ENCODE results near the gene HNRNPR. TPM values are rescaled to one million over a fixed set of nuclear protein-coding genes. Genes with fewer than 3 reads are reported as not detected.
A peak's percentile ranks its signal among the peaks of the same experiment; 100 is the strongest.
"Not testable (repeated sequence)": the region's sequence is repeated elsewhere in the genome, so short reads cannot be mapped to it uniquely, and the experiment has no call there.

The HNRNPR gene
- 149 and 159 TPM in 2 replicates for total RNA-seq (2014; rRNA removed; shearing (Covaris generic); ENCODE audit: low replicate concordance)

DNA sequence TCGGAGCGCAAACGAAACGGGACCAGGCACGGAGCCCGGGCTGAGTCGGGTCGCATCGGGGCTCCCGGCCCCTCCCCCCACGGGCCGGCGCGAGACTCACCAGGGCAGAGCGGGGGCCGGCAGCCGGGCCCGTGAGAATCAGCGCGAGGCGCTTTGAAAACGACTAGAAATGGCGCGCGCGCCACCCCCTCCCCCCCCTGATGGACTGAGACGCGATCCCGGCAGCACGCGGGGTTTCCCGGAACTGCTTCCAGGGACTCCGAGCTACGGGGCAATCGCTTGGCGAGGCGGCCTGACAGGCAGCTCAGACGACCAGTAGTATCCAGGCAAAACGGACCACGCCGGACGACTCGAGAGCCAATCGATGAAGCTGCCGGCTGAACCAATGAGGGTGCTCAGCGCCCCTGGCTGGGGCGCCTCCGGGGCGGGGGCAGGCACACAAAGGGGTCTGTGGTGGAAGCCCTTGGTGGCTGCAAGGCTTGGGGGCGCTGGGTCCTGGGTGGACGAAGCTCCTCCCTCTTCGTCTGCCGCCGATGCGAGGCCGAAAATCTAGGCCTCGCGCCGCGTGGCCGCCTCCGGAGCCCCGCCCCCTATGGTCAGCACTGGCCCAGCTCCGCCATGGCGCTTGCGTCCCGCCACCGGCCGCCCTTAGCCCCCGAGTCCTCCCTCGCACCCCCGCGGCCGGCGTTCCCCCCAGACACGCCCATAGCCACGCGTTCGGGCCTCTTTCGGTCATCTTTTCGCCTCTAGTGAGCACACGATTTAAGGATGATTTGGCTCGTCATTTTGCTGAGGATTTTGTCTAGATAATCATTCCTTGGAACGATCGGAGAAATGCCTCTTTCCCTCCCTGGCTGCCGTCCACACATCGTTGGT lies at the start of gene HNRNPR:
TSS of gene HNRNPR (minus strand) at position 174 of the 876 bp plus-strand sequence. CDS start 3,276 bp downstream, outside the sequence.
- peak; percentile 100 for DNase-seq

DNA sequence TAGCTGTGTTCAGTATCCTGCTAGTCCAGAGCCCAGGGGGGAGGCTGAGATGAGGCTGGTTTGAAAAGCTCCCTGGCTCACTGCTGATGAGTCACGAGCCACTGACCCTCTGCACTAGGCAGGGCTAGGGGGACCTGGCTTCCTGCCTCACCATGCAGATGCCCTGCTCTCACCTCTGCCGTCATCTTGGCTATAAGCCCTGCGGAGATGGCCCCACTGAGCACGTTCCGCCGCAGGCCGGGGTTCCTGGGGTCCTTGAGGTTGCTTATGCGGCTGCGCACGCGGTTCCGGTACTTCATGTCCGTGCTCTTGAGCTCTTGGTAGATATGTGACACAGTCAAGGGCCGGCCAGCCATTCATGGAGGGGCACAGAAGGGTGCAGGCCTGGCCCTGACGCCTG lies 49.6 kb upstream of the HNRNPR start:
- Histone ChIP-seq H3K4me3 (no peak overlapping the region), H3K27me3 (no peaks in the 10 kb centered on the region), H3K9me3 (no peaks in the 10 kb centered on the region), H3K36me3 (no peaks in the 10 kb centered on the region)
- DNase-seq, result peak; percentile 84

More for the DNA sequence above, at the start of gene HNRNPR:
- Histone ChIP-seq H3K36me3 (peaks cover 21% of the 10 kb centered on the region), H3K4me3 (peak within 1 kb of the TSS; percentile 74), H3K27me3 (no peaks in the 10 kb centered on the region), H3K9me3 (no peaks in the 10 kb centered on the region)

DNA sequence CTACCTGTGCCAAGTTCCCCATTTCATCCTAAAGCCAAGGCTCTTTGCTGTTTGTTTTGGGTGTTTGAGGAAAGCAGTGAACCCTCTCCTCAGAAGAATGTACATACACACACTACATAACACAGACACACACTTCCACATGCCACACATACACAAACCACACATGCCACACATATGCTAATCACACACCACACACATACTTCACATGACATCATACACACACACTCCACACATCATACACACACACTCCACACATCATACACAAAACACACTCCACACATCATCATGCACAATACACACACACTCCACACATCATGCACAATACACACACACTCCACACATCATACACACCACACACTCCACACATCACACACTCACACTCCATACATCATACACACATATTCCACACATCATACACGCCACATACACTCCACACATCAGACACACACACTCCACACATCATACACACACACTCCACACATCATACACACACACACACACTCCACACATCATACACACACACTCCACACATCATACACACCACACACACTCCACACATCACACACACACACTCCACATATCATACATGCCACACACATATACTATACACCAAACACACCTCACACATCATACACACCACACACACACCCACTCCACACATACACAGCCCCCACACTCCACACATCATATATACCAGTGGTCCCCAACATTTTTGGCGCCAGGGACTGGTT lies 48.2 kb upstream of the HNRNPR start:
- no peak for DNase-seq
- H3K36me3 ChIP-seq, result no peaks in the 10 kb centered on the region
- H3K27me3 ChIP-seq, result no peaks in the 10 kb centered on the region
- no peaks in the 10 kb centered on the region for H3K9me3 ChIP-seq
- H3K4me3 ChIP-seq, result no peak overlapping the region

DNA sequence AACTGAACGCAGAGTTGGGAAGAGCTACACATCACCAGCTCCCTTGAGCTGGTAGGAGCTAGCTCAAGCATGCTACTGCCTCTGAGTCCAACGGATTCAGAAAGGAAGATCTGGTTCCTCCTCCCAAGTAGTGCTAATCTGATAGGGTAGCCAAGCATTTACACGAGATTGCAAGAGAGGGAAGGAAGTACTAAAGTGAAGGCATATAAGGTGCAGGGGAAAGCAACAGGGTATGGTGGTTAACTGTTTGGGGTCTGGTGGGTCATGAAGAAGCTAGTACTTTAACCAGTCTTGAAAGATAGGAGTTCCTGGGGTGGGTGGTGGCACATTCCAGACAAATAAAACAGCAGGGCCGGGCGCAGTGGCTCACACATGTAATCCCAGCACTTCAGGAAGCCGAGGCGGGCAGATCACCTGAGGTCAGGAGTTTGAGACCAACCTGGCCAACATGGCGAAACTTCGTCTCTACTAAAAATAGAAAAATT lies 45.8 kb upstream of the HNRNPR start:
- Histone ChIP-seq H3K27me3 (no peaks in the 10 kb centered on the region), H3K4me3 (no peak overlapping the region), H3K36me3 (no peaks in the 10 kb centered on the region), H3K9me3 (no peaks in the 10 kb centered on the region)
- no peak for DNase-seq

DNA sequence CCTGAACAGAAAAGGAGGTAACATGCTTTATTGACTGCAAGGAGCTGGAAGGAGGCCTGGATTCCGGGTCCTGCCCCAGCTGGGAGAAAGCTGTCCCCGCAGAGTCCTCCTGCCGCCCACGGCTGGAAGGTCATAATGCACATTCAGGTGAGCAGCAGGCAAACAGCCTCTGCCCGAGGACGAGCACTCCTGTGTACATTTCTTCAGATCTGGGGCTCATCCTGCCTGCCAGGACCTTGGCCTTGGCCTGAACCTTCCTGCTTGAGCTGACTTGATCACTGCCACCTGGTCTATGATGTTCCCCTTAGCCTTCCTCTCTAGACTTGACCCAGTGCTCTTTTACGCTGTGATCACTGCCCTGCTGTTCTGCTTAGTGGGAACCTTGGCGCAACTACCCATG lies 43.4 kb upstream of the HNRNPR start:
- DNase-seq, result no peak
- H3K9me3 ChIP-seq, result no peaks in the 10 kb centered on the region
- no peaks in the 10 kb centered on the region for H3K27me3 ChIP-seq
- no peak overlapping the region for H3K4me3 ChIP-seq
- H3K36me3 ChIP-seq, result no peaks in the 10 kb centered on the region

DNA sequence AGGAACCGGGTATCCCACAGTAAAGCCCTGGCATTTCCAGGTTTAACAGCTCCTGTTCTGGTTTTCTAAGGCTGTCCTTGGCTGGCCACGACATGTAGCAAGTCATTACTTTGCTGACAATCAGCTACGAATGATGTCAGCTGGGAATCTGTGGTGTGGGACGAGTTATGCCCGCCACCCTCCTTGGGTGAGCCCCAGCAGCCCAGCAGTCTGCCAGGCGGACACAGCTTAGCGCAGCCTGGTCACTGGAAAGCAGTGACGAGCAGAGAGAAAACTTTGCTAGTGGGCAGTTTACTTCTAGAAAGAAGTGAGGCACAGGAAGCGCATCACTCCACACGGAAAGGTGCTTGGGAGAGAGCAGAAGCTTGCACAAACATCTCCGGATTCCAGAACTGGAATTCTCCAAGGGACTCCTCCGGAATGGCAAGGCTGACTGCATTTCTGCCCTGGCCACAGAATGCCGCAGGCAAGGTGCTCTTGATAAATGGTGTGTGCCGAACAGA lies 41.1 kb upstream of the HNRNPR start:
- H3K4me3 ChIP-seq, result no peak overlapping the region
- DNase-seq, result no peak
- no peaks in the 10 kb centered on the region for H3K27me3 ChIP-seq

DNA sequence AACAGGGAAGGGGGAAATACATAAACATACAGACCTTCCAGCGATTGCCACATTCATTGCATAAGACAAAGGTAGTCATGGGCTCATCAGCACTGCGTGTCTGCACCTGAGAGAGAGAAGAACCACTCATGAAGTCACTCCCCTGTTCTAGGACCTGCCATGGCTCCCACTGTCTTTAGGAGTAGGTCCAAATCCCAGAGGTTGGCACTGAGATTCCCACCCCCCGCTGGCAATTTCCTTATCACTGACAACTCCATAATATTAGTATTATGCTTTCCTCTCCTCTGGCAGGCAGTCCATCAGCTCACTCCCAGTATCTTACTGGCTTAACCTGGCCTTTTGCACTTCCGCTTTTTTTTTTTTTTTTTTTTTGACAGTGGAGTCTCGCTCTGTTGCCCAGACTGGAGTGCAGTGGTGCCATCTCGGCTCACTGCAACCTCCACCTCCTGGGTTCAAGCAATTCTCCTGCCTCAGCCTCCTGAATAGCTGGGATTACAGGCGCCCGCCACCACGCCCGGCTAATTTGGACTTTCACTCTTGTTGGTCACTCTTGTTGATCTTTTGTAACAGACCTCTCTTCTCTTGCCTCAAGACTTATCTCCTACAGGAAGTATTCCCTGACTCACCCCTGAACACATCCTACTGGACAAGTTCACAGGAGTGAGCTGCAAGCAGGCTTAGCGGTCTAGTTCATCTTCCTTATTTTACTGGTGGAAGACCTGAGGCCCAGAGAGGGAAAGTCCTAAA lies 40.4 kb upstream of the HNRNPR start:
- no peaks in the 10 kb centered on the region for H3K36me3 ChIP-seq
- no peaks in the 10 kb centered on the region for H3K9me3 ChIP-seq
- no peak overlapping the region for H3K4me3 ChIP-seq
- DNase-seq, result peak; percentile 27
- no peaks in the 10 kb centered on the region for H3K27me3 ChIP-seq

More for the DNA sequence above, 41.1 kb upstream of the HNRNPR start:
- H3K9me3 ChIP-seq, result no peaks in the 10 kb centered on the region
- no peaks in the 10 kb centered on the region for H3K36me3 ChIP-seq

DNA sequence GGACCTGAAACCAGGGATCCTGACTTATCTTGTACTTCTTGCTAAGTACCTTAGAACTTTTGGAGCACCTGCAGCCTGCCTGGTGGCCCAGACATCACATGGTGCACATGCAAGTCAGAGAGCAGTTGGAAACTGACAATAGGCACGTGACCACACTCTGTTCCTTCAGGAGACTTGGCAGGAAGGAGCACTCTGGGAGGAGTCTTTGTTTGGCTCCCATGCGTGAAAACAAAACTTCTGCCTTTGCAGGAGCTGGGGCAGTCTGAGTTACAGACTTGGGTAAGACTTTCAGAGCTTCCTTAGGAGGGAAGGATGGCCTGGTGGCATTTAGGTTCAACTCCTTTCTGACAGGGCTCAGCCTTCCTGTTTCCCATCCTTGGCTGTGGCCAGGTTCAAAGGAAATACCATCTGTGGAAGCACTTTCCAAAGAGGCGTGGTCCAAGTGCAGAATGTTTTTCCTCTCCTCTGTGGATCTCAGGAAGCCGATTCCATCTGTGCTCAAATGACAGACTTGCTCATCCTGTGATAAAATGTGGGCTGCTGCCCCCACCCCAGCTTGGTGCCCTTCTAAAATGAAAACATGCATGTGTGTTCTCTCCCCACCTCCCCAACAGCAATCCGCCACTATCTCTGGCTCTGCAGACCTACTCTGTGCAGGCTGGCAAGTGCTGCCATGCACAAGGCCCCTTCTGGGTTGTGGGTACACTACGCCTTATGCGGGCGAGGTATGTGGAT lies 39.7 kb upstream of the HNRNPR start:
- peak; percentile 14 for DNase-seq
- H3K9me3 ChIP-seq, result no peaks in the 10 kb centered on the region
- no peak overlapping the region for H3K4me3 ChIP-seq
- H3K36me3 ChIP-seq, result no peaks in the 10 kb centered on the region
- H3K27me3 ChIP-seq, result no peaks in the 10 kb centered on the region

DNA sequence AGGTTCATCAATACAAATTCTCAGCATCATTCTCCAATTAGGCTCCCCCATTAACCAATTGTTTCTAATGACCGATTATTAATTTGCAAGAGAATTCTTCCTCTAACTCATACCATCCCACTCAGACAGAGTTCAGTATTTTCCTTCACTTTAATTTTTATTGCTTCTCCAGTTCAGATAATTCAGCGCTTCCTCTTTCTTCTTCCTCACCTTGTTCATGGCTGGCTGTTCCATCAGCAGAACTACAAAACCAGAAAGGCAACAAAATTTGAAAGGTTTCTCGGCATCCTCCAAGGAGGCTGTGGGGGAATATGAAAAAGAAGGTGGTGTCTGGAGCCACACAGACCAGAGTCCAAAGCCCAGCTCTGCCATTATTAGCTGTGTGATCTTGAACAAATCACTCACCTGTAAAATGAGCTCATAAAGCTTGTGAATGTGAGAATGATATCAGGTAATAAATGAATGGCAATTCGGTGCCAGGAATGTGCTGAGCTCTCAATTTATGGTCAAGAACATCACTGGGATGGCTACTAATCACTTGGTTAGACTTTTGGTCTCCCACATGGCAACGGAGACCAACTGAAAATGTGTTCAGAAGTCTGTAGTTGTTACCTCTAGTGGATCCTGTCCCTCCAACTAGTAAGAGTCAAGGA lies 37.3 kb upstream of the HNRNPR start:
- DNase-seq, result no peak
- Histone ChIP-seq H3K4me3 (no peak overlapping the region), H3K9me3 (no peaks in the 10 kb centered on the region), H3K36me3 (no peaks in the 10 kb centered on the region), H3K27me3 (no peaks in the 10 kb centered on the region)

DNA sequence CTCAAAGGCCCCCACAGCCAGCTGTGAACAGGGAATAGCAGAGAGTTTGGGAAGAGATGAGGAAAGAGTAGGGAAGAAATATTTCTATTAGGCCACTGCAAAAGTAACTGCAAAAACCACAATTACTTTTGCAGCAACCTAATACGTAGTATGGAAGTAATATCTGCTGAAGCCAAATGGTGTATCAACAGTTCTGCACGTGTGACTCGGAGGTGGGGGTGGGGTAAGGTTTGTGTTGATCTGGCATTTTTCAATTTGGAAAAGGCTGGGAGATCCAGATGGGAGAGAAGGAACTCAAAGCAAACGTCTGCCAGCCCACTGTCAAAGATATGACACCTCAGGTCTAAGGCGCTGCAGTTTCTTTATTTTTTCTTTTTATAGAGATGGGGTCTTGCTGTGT lies 36.6 kb upstream of the HNRNPR start:
- Histone ChIP-seq H3K27me3 (no peaks in the 10 kb centered on the region), H3K9me3 (no peaks in the 10 kb centered on the region), H3K36me3 (no peaks in the 10 kb centered on the region), H3K4me3 (no peak overlapping the region)
- DNase-seq, result no peak

DNA sequence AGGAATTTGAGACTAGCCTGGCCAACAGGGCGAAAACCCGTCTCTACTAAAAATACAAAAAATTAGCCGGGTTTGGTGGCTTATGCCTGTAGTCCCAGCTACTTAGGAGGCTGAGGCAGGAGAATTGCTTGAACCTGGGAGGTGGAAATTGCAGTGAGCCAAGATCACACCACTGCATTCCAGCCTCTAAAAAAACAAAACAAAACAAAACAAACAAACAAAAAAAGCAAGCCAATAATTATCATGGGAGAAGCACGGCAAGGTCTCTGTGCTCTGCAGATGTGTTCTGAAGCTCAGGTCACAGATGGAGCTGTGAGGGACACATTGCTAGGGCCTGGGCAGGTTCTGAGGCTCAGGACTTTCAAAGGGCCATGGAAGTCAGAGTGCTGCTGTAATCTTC lies 36.2 kb upstream of the HNRNPR start:
- not testable (repeated sequence) for H3K36me3 ChIP-seq, H3K27me3 ChIP-seq, H3K4me3 ChIP-seq, H3K9me3 ChIP-seq, DNase-seq

DNA sequence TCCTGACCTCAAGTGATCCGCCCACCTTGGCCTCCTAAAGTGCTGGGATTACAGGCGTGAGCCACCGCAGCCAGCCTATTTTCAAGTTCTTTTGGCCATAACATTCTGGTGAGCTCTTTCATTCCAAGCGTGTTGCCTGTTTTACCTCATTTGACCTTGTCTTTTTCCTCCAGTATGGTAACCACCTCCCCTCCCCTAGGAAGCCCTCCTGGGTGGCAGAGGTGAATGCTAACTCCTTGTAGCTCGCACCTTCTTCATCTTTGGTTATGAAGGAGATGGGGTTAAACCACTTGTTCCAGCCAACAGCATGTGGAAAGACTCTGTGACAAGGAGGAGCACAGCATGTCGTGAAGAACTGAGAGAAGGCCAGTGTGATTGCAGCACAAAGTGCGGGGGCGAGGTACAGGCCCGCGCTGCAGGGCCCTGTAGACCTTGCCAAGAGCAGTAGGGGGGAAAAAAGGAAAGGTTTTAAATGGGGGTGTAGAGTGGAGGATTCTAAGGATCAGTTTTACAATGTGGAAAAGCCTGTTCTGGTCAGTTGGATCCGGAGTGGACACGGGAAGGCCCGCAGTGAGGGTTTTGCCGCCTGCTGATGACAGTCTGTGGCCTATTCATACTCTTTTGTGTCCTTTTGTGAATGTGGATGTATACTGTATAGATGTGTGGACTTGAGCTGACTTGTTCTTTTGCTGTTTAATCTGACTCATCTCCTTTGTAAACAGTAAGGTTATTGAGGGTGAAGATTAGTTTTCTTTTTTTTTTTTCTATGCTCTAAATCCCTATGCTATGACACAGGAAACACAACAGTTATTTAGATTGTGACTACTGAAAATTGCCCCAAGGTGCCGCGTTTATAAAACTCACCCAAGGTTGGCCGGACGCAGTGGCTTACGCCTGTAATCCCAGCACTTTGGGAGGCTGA lies 33.1 kb upstream of the HNRNPR start:
- Histone ChIP-seq H3K36me3 (no peaks in the 10 kb centered on the region), H3K4me3 (no peak overlapping the region), H3K9me3 (no peaks in the 10 kb centered on the region), H3K27me3 (no peaks in the 10 kb centered on the region)
- peak; percentile 85 for DNase-seq

DNA sequence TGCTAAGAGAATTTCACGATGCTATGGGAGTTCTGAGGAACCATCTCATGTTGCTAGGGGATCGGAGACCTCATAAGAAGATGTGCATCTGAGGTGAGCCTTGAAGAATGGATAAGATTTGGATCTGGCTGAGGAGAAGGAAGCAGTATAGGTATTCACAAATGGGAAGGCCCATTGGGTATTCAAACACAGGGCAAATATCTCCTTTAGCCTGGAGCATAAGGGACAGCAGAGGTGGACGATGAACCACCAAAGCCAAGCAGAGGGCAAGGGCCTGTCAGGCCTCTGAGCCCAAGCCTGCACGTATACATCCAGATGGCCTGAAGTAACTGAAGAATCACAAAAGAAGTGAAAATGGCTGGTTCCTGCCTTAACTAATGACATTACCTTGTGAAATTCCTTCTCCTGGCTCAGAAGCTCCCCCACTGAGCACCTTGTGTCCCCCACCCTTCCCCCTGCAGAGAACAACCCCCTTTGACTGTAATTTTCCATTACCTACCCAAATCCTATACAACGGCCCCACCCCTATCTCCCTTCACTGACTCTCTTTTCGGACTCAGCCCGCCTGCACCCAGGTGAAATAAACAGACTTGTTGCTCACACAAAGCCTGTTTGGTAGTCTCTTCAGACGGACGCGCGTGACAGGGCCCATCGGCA lies 30.1 kb upstream of the HNRNPR start:
- H3K36me3 ChIP-seq, H3K27me3 ChIP-seq, H3K4me3 ChIP-seq, H3K9me3 ChIP-seq, DNase-seq: not testable (repeated sequence)

Measured in MG63 (cell line).